Natural killer cell (primary cell): Measurements from ENCODE around the gene GPHN. TPM values are rescaled to one million over a fixed set of nuclear protein-coding genes. Genes with fewer than 3 reads are reported as not detected.

Experiments
- ATAC-seq, 3 donors: fragments of 150-1000 bp in 2 of 3; fragments of 200-7000 bp in 1 of 3; cut with Tn5 transposase; 1 replicate in 1 of 3; 2 replicates in 2 of 3; pipeline ENCODE4 v1.10.0; 2021; ENCODE audit warnings: mild to moderate bottlenecking in 2 of 3, moderate library complexity in 2 of 3
- DNase-seq, 2 donors: peaks; one replicate each; pipeline versions ENCODE4 v3.0.0 to v3.0.0-alpha.2; 2013 to 2021; ENCODE audit warnings: mixed read lengths in 1 of 2
- H3K27ac ChIP-seq: one replicate; pipeline ENCODE4 v1.5.1; 2013; ENCODE audit warnings: mild to moderate bottlenecking, low read length
- H3K27me3 ChIP-seq: one replicate; pipeline ENCODE4 v1.6.1; 2013; ENCODE audit warnings: low read length; ENCODE audit not compliant: control insufficient read depth, insufficient read depth
- H3K36me3 ChIP-seq: one replicate; pipeline ENCODE4 v1.6.1; 2013; ENCODE audit warnings: low read length; ENCODE audit not compliant: control insufficient read depth, insufficient read depth
- H3K4me1 ChIP-seq: one replicate; pipeline ENCODE4 v1.6.1; 2013; ENCODE audit warnings: low read length; ENCODE audit not compliant: control insufficient read depth, insufficient read depth
- H3K4me3 ChIP-seq: one replicate; pipeline ENCODE4 v1.5.1; 2013; ENCODE audit warnings: low read length
- H3K9me3 ChIP-seq: one replicate; pipeline ENCODE4 v1.6.1; 2013; ENCODE audit warnings: low read length; ENCODE audit not compliant: control insufficient read depth, insufficient read depth
- H3K27ac Mint-ChIP-seq, 2 donors: one replicate each; pipeline ENCODE4 v1.8.0; 2022; ENCODE audit warnings: mild to moderate bottlenecking in 2 of 2, mixed read lengths in 2 of 2, moderate library complexity in 1 of 2
- H3K27me3 Mint-ChIP-seq, 2 donors: one replicate each; pipeline ENCODE4 v1.8.0; 2022; ENCODE audit warnings: low read depth in 2 of 2, mixed read lengths in 2 of 2
- H3K36me3 Mint-ChIP-seq: one replicate; pipeline ENCODE4 v1.8.0; 2022; ENCODE audit warnings: mixed read lengths
- H3K4me1 Mint-ChIP-seq, 2 donors: one replicate each; pipeline ENCODE4 v1.8.0; 2022; ENCODE audit warnings: mixed read lengths in 2 of 2
- H3K4me3 Mint-ChIP-seq: one replicate; pipeline ENCODE4 v1.8.0; 2022; ENCODE audit warnings: mild to moderate bottlenecking, moderate library complexity, mixed read lengths
- H3K9me3 Mint-ChIP-seq, 2 donors: one replicate each; pipeline ENCODE4 v1.8.0; 2022; ENCODE audit warnings: mixed read lengths in 2 of 2
- CTCF ChIP-seq: fragments of 200-600 bp; IDR thresholded peaks from one replicate; pipeline ENCODE4 v1.8.0; 2022; ENCODE audit warnings: antibody characterized with exemption
- WGBS: methylation state at CpG from one replicate; pipeline ENCODE4 v1.1.7; 2013; ENCODE audit warnings: missing lambda C conversion rate; ENCODE audit not compliant: insufficient coverage; 5-methylcytosine and 5-hydroxymethylcytosine counted together
- intact Hi-C: fragments of 100-400 bp; cut with micrococcal nuclease; formaldehyde crosslinking; loops from one replicate; pipeline ENCODE4 v1.14.2; 2022
- total RNA-seq, 4 donors: library from RNA; stranded (reverse); fragments of 120-200 nt in 1 of 4; gene quantifications; one replicate each; pipeline versions ENCODE4 v1.2.3 to v1.2.4, GENCODE V29; 2013 to 2022

The GPHN gene
- total RNA-seq, 3 donors from 2014 or later (not counting 1 experiment from before 2014, with no cell fraction given), result 6.3 to 9.4 (median 8.7) TPM

- WGBS, result 93% methylated on average over 3 of the region's 4 CpGs
- ATAC-seq (no peak), DNase-seq (no peak)
- no peaks in the 10 kb centered on the region for H3K27me3 Mint-ChIP-seq
- no peaks in the 10 kb centered on the region for H3K4me1 Mint-ChIP-seq
- Histone ChIP-seq H3K4me1 (no peaks in the 10 kb centered on the region), H3K36me3 (no peaks in the 10 kb centered on the region), H3K9me3 (peaks cover 22% of the 10 kb centered on the region), H3K4me3 (no peak overlapping the region), H3K27me3 (no peaks in the 10 kb centered on the region), H3K27ac (no peak overlapping the region)
- intact Hi-C loops, result no loop called here
- no peak overlapping the region for H3K4me3 Mint-ChIP-seq
- H3K36me3 Mint-ChIP-seq, result peaks cover 19% of the 10 kb centered on the region
- H3K9me3 Mint-ChIP-seq, result peaks cover 24 to 31% of the 10 kb centered on the region in 2 donors
- no peak for TF ChIP-seq CTCF
- H3K27ac Mint-ChIP-seq, result no peak overlapping the region
These were observed 295.0 kb downstream of the GPHN start for GRCh38 chr14:66802962-66803361.

- Mint-ChIP-seq H3K27me3 (no peaks in the 10 kb centered on the region), H3K36me3 (peaks cover 19% of the 10 kb centered on the region), H3K9me3 (peaks cover 21 to 28% of the 10 kb centered on the region in 2 donors), H3K4me1 (no peaks in the 10 kb centered on the region), H3K4me3 (no peak overlapping the region), H3K27ac (no peak overlapping the region)
- intact Hi-C loops, result no loop called here
- H3K4me1 ChIP-seq, result no peaks in the 10 kb centered on the region
- no peaks in the 10 kb centered on the region for H3K36me3 ChIP-seq
- DNase-seq (no peak), ATAC-seq (no peak)
- H3K27me3 ChIP-seq, result no peaks in the 10 kb centered on the region
- no peak overlapping the region for H3K27ac ChIP-seq
- TF ChIP-seq CTCF, result no peak
- H3K9me3 ChIP-seq, result peaks cover 22% of the 10 kb centered on the region
- H3K4me3 ChIP-seq, result no peak overlapping the region
- WGBS, result 56% methylated on average over 1 of the region's 1 CpG
These were observed 296.2 kb downstream of the GPHN start for GRCh38 chr14:66804141-66804540.

- H3K9me3 ChIP-seq, result peaks cover 16% of the 10 kb centered on the region
- H3K4me3 ChIP-seq, result no peak overlapping the region
- Mint-ChIP-seq H3K27ac (no peak overlapping the region), H3K9me3 (peaks cover 14 to 19% of the 10 kb centered on the region in 2 donors), H3K4me3 (no peak overlapping the region), H3K4me1 (no peaks in the 10 kb centered on the region), H3K27me3 (no peaks in the 10 kb centered on the region), H3K36me3 (peaks cover 27% of the 10 kb centered on the region)
- TF ChIP-seq CTCF, result no peak
- ATAC-seq (no peak), DNase-seq (no peak)
- no peaks in the 10 kb centered on the region for H3K4me1 ChIP-seq
- no peaks in the 10 kb centered on the region for H3K36me3 ChIP-seq
- H3K27me3 ChIP-seq, result no peaks in the 10 kb centered on the region
- WGBS, result 98% methylated on average over 6 of the region's 6 CpGs
- intact Hi-C loops, result no loop called here
- H3K27ac ChIP-seq, result no peak overlapping the region
These were observed 305.7 kb downstream of the GPHN start for GRCh38 chr14:66813636-66814035.

- no peak for TF ChIP-seq CTCF
- Mint-ChIP-seq H3K4me3 (no peak overlapping the region), H3K27ac (no peak overlapping the region), H3K9me3 (peaks cover 14 to 23% of the 10 kb centered on the region in 2 donors), H3K36me3 (peaks cover 27% of the 10 kb centered on the region), H3K27me3 (no peaks in the 10 kb centered on the region), H3K4me1 (no peaks in the 10 kb centered on the region)
- intact Hi-C loops, result no loop called here
- no peaks in the 10 kb centered on the region for H3K27me3 ChIP-seq
- no peak overlapping the region for H3K4me3 ChIP-seq
- WGBS, result 91% methylated on average over 1 of the region's 2 CpGs
- H3K36me3 ChIP-seq, result no peaks in the 10 kb centered on the region
- H3K4me1 ChIP-seq, result no peaks in the 10 kb centered on the region
- ATAC-seq, result no peak
- H3K27ac ChIP-seq, result no peak overlapping the region
- DNase-seq, result no peak
- H3K9me3 ChIP-seq, result peaks cover 16% of the 10 kb centered on the region
These were observed 307.7 kb downstream of the GPHN start for GRCh38 chr14:66815687-66816086.
